ENCODE results near the gene DBT.
"Not testable (repeated sequence)": the region's sequence is repeated elsewhere in the genome, so short reads cannot be mapped to it uniquely, and the experiment has no call there.

The DBT gene

GRCh38 chr1:100249537-100250257, at the start of gene DBT:
TSS of gene DBT (minus strand) at chr1:100249834. CDS start at chr1:100249820, 14 bp downstream.
- in situ Hi-C loops (cut with HindIII; ENCODE audit: low pct_ligation_motif_present, low pct_unique_long_range_greater_than_20kb, low sequenced_read_pairs) = no loop called here
- DNase-seq = peak; percentile 93

- in situ Hi-C loops (cut with HindIII; ENCODE audit: low pct_ligation_motif_present, low pct_unique_long_range_greater_than_20kb, low sequenced_read_pairs) = no loop called here
- no peak for DNase-seq
These were observed 48.9 kb upstream of the DBT start for GRCh38 chr1:100298512-100298911.

- in situ Hi-C loops (cut with HindIII; ENCODE audit: low pct_ligation_motif_present, low pct_unique_long_range_greater_than_20kb, low sequenced_read_pairs) = not testable (repeated sequence)
These were observed 47.4 kb upstream of the DBT start for GRCh38 chr1:100296997-100297396.

GRCh38 chr1:100296140-100296539, 46.5 kb upstream of the DBT start:
- DNase-seq = no peak
- in situ Hi-C loops (cut with HindIII; ENCODE audit: low pct_ligation_motif_present, low pct_unique_long_range_greater_than_20kb, low sequenced_read_pairs) = no loop called here

More at GRCh38 chr1:100296997-100297396, 47.4 kb upstream of the DBT start:
- not testable (repeated sequence) for DNase-seq

- in situ Hi-C loops (cut with HindIII; ENCODE audit: low pct_ligation_motif_present, low pct_unique_long_range_greater_than_20kb, low sequenced_read_pairs) = no loop called here
These were observed 43.1 kb upstream of the DBT start for GRCh38 chr1:100292711-100293110.

GRCh38 chr1:100290291-100290690, 40.7 kb upstream of the DBT start:
- no peak for DNase-seq
- in situ Hi-C loops (cut with HindIII; ENCODE audit: low pct_ligation_motif_present, low pct_unique_long_range_greater_than_20kb, low sequenced_read_pairs) = no loop called here

More at GRCh38 chr1:100292711-100293110, 43.1 kb upstream of the DBT start:
- DNase-seq = no peak

GRCh38 chr1:100287162-100287561, 37.5 kb upstream of the DBT start:
- in situ Hi-C loops (cut with HindIII; ENCODE audit: low pct_ligation_motif_present, low pct_unique_long_range_greater_than_20kb, low sequenced_read_pairs) = no loop called here
- DNase-seq = no peak

- DNase-seq = no peak
- in situ Hi-C loops (cut with HindIII; ENCODE audit: low pct_ligation_motif_present, low pct_unique_long_range_greater_than_20kb, low sequenced_read_pairs) = no loop called here
These were observed 35.0 kb upstream of the DBT start for GRCh38 chr1:100284591-100284990.

- DNase-seq = no peak
- in situ Hi-C loops (cut with HindIII; ENCODE audit: low pct_ligation_motif_present, low pct_unique_long_range_greater_than_20kb, low sequenced_read_pairs) = no loop called here
These were observed 30.5 kb upstream of the DBT start for GRCh38 chr1:100279954-100280682.

GRCh38 chr1:100279358-100279923, 29.8 kb upstream of the DBT start:
- no peak for DNase-seq
- in situ Hi-C loops (cut with HindIII; ENCODE audit: low pct_ligation_motif_present, low pct_unique_long_range_greater_than_20kb, low sequenced_read_pairs) = no loop called here

GRCh38 chr1:100277866-100278265, 28.2 kb upstream of the DBT start:
- in situ Hi-C loops (cut with HindIII; ENCODE audit: low pct_ligation_motif_present, low pct_unique_long_range_greater_than_20kb, low sequenced_read_pairs) = no loop called here
- no peak for DNase-seq

GRCh38 chr1:100268202-100268601, 18.6 kb upstream of the DBT start:
- DNase-seq = no peak
- in situ Hi-C loops (cut with HindIII; ENCODE audit: low pct_ligation_motif_present, low pct_unique_long_range_greater_than_20kb, low sequenced_read_pairs) = no loop called here

- DNase-seq = no peak
- in situ Hi-C loops (cut with HindIII; ENCODE audit: low pct_ligation_motif_present, low pct_unique_long_range_greater_than_20kb, low sequenced_read_pairs) = no loop called here
These were observed 17.6 kb upstream of the DBT start for GRCh38 chr1:100267284-100267683.

GRCh38 chr1:100266741-100267140, 17.1 kb upstream of the DBT start:
- DNase-seq = no peak

GRCh38 chr1:100265931-100266740, 16.5 kb upstream of the DBT start, which contains the start of gene RTCA:
TSS of gene RTCA (plus strand) at chr1:100266216. CDS start at chr1:100266376, 160 bp downstream.
- in situ Hi-C loops (cut with HindIII; ENCODE audit: low pct_ligation_motif_present, low pct_unique_long_range_greater_than_20kb, low sequenced_read_pairs) = no loop called here
- peak; percentile 94 for DNase-seq

More at GRCh38 chr1:100266741-100267140, 17.1 kb upstream of the DBT start:
- in situ Hi-C loops (cut with HindIII; ENCODE audit: low pct_ligation_motif_present, low pct_unique_long_range_greater_than_20kb, low sequenced_read_pairs) = no loop called here

- DNase-seq = peak; percentile 33
- in situ Hi-C loops (cut with HindIII; ENCODE audit: low pct_ligation_motif_present, low pct_unique_long_range_greater_than_20kb, low sequenced_read_pairs) = no loop called here
These were observed 15.9 kb upstream of the DBT start for GRCh38 chr1:100265562-100265930.

- in situ Hi-C loops (cut with HindIII; ENCODE audit: low pct_ligation_motif_present, low pct_unique_long_range_greater_than_20kb, low sequenced_read_pairs); DNase-seq: not testable (repeated sequence)
These were observed 14.4 kb upstream of the DBT start for GRCh38 chr1:100264081-100264480.

- in situ Hi-C loops (cut with HindIII; ENCODE audit: low pct_ligation_motif_present, low pct_unique_long_range_greater_than_20kb, low sequenced_read_pairs) = no loop called here
- no peak for DNase-seq
These were observed 12.1 kb upstream of the DBT start for GRCh38 chr1:100261686-100262085.

GRCh38 chr1:100258427-100258826, 8.8 kb upstream of the DBT start:
- DNase-seq; in situ Hi-C loops (cut with HindIII; ENCODE audit: low pct_ligation_motif_present, low pct_unique_long_range_greater_than_20kb, low sequenced_read_pairs): not testable (repeated sequence)
